BLaER1 treated with 17β-estradiol and CSF1 and Interleukin-3, amounts not matched to agents 10 nM and 100 nM (cell line): ENCODE data around the gene LHFPL6.

Experiments used
- H3K27ac ChIP-seq, 11 experiments: shearing (Covaris generic); formaldehyde crosslinking; 2 replicates each; pipeline ENCODE4 v1.8.1; 2022
- H3K27me3 ChIP-seq, 11 experiments: shearing (Covaris generic); formaldehyde crosslinking; 2 replicates each; pipeline ENCODE4 v1.8.1; 2022
- H3K36me3 ChIP-seq, 11 experiments: shearing (Covaris generic); formaldehyde crosslinking; 2 replicates each; pipeline ENCODE4 v1.8.1; 2022
- H3K4me1 ChIP-seq, 10 experiments: shearing (Covaris generic); formaldehyde crosslinking; 2 replicates each; pipeline ENCODE4 v1.8.1; 2022
- H3K4me2 ChIP-seq, 11 experiments: shearing (Covaris generic); formaldehyde crosslinking; 2 replicates each; pipeline ENCODE4 v1.8.1; 2022
- H3K4me3 ChIP-seq, 10 experiments: shearing (Covaris generic); formaldehyde crosslinking; 2 replicates each; pipeline ENCODE4 v1.8.1; 2022
- H3K9ac ChIP-seq, 11 experiments: shearing (Covaris generic); formaldehyde crosslinking; 2 replicates each; pipeline ENCODE4 v1.8.1; 2022
- H3K9me3 ChIP-seq, 11 experiments: shearing (Covaris generic); formaldehyde crosslinking; replicated peaks in 1 of 11; 2 replicates each; pipeline ENCODE4 v1.8.1; 2022
- H4K20me1 ChIP-seq, 11 experiments: shearing (Covaris generic); formaldehyde crosslinking; 2 replicates each; pipeline ENCODE4 v1.8.1; 2022
- Cebpa-rat ChIP-seq, 11 experiments: shearing (Covaris generic); IDR thresholded peaks; 2 replicates each; pipeline ENCODE4 v1.8.1; 2022

The LHFPL6 gene

GRCh38 chr13:39401756-39402155 is 201.2 kb downstream of the LHFPL6 start:
- H3K4me1 ChIP-seq = peaks cover 0 to 7% (median 0%) of the 10 kb centered on the region in 10 experiments; a peak in 4 of 20 replicates
- no peak for TF ChIP-seq Cebpa-rat (IDR thresholded peaks at IDR 0.05)
- H3K27ac ChIP-seq = no peak overlapping the region
- no peak overlapping the region for H3K4me2 ChIP-seq
- no peaks in the 10 kb centered on the region for H3K27me3 ChIP-seq
- no peaks in the 10 kb centered on the region for H3K9me3 ChIP-seq
- H3K36me3 ChIP-seq = no peaks in the 10 kb centered on the region
- H3K9ac ChIP-seq = no peak overlapping the region
- no peak overlapping the region for H3K4me3 ChIP-seq
- no peaks in the 10 kb centered on the region for H4K20me1 ChIP-seq

GRCh38 chr13:39401046-39401705 is 201.8 kb downstream of the LHFPL6 start:
- no peaks in the 10 kb centered on the region for H4K20me1 ChIP-seq
- no peaks in the 10 kb centered on the region for H3K9me3 ChIP-seq
- peaks cover 0 to 7% (median 0%) of the 10 kb centered on the region in 10 experiments; a peak in 4 of 20 replicates for H3K4me1 ChIP-seq
- H3K4me3 ChIP-seq = no peak overlapping the region
- TF ChIP-seq Cebpa-rat (IDR thresholded peaks at IDR 0.05) = no peak
- H3K36me3 ChIP-seq = no peaks in the 10 kb centered on the region
- H3K27me3 ChIP-seq = no peaks in the 10 kb centered on the region
- no peak overlapping the region for H3K4me2 ChIP-seq
- H3K9ac ChIP-seq = no peak overlapping the region
- no peak overlapping the region for H3K27ac ChIP-seq

- Histone ChIP-seq H3K4me1 (peaks cover 0 to 7% (median 0%) of the 10 kb centered on the region in 10 experiments; a peak in 4 of 20 replicates), H3K9me3 (no peaks in the 10 kb centered on the region), H3K9ac (no peak overlapping the region), H3K4me2 (no peak overlapping the region), H3K27ac (no peak overlapping the region), H3K4me3 (no peak overlapping the region), H3K27me3 (no peaks in the 10 kb centered on the region), H3K36me3 (no peaks in the 10 kb centered on the region), H4K20me1 (no peaks in the 10 kb centered on the region)
- TF ChIP-seq Cebpa-rat (IDR thresholded peaks at IDR 0.05) = no peak
Observed at GRCh38 chr13:39399102-39399501, 203.9 kb downstream of the LHFPL6 start.

GRCh38 chr13:39397896-39398265 is 205.1 kb downstream of the LHFPL6 start:
- Histone ChIP-seq H3K36me3 (no peaks in the 10 kb centered on the region), H3K9ac (no peak overlapping the region), H3K4me3 (no peak overlapping the region), H4K20me1 (no peaks in the 10 kb centered on the region), H3K27ac (no peak overlapping the region), H3K9me3 (no peaks in the 10 kb centered on the region), H3K4me2 (no peak overlapping the region), H3K27me3 (no peaks in the 10 kb centered on the region), H3K4me1 (peaks cover 0 to 7% (median 0%) of the 10 kb centered on the region in 10 experiments; a peak in 4 of 20 replicates)
- TF ChIP-seq Cebpa-rat (IDR thresholded peaks at IDR 0.05) = no peak

GRCh38 chr13:39397226-39397895 is 205.6 kb downstream of the LHFPL6 start:
- H3K36me3 ChIP-seq = no peaks in the 10 kb centered on the region
- no peak for TF ChIP-seq Cebpa-rat (IDR thresholded peaks at IDR 0.05)
- H3K27ac ChIP-seq = no peak overlapping the region
- H3K9ac ChIP-seq = no peak overlapping the region
- no peak overlapping the region for H3K4me3 ChIP-seq
- H4K20me1 ChIP-seq = no peaks in the 10 kb centered on the region
- H3K9me3 ChIP-seq = no peaks in the 10 kb centered on the region
- peaks cover 0 to 7% (median 0%) of the 10 kb centered on the region in 10 experiments; a peak in 4 of 20 replicates for H3K4me1 ChIP-seq
- peak overlapping the region in 1 of 11 experiments; percentile 29; a peak in 1 of 22 replicates for H3K4me2 ChIP-seq
- no peaks in the 10 kb centered on the region for H3K27me3 ChIP-seq

GRCh38 chr13:39394796-39395678 is 208.0 kb downstream of the LHFPL6 start:
- no peaks in the 10 kb centered on the region for H3K9me3 ChIP-seq
- H3K4me3 ChIP-seq = no peak overlapping the region
- no peak overlapping the region for H3K27ac ChIP-seq
- H3K4me1 ChIP-seq = peaks cover 0 to 7% (median 0%) of the 10 kb centered on the region in 10 experiments; a peak in 4 of 20 replicates
- H3K4me2 ChIP-seq = no peak overlapping the region
- H3K27me3 ChIP-seq = no peaks in the 10 kb centered on the region
- no peak overlapping the region for H3K9ac ChIP-seq
- H3K36me3 ChIP-seq = no peaks in the 10 kb centered on the region
- no peaks in the 10 kb centered on the region for H4K20me1 ChIP-seq
- no peak for TF ChIP-seq Cebpa-rat (IDR thresholded peaks at IDR 0.05)

GRCh38 chr13:39391761-39392160 is 211.2 kb downstream of the LHFPL6 start:
- H3K4me2 ChIP-seq = no peak overlapping the region
- no peaks in the 10 kb centered on the region for H3K27me3 ChIP-seq
- no peaks in the 10 kb centered on the region for H3K4me1 ChIP-seq
- TF ChIP-seq Cebpa-rat (IDR thresholded peaks at IDR 0.05) = no peak
- H3K27ac ChIP-seq = no peak overlapping the region
- H3K4me3 ChIP-seq = no peak overlapping the region
- no peak overlapping the region for H3K9ac ChIP-seq
- H3K36me3 ChIP-seq = no peaks in the 10 kb centered on the region
- H3K9me3 ChIP-seq = no peaks in the 10 kb centered on the region
- no peaks in the 10 kb centered on the region for H4K20me1 ChIP-seq

GRCh38 chr13:39389013-39389412 is 214.0 kb downstream of the LHFPL6 start:
- TF ChIP-seq Cebpa-rat (IDR thresholded peaks at IDR 0.05) = no peak
- H3K4me2 ChIP-seq = no peak overlapping the region
- no peaks in the 10 kb centered on the region for H4K20me1 ChIP-seq
- no peaks in the 10 kb centered on the region for H3K27me3 ChIP-seq
- no peak overlapping the region for H3K27ac ChIP-seq
- H3K4me1 ChIP-seq = no peaks in the 10 kb centered on the region
- no peaks in the 10 kb centered on the region for H3K9me3 ChIP-seq
- no peak overlapping the region for H3K4me3 ChIP-seq
- no peaks in the 10 kb centered on the region for H3K36me3 ChIP-seq
- no peak overlapping the region for H3K9ac ChIP-seq

- no peaks in the 10 kb centered on the region for H4K20me1 ChIP-seq
- no peaks in the 10 kb centered on the region for H3K36me3 ChIP-seq
- TF ChIP-seq Cebpa-rat (IDR thresholded peaks at IDR 0.05) = no peak
- H3K4me2 ChIP-seq = no peak overlapping the region
- H3K9me3 ChIP-seq = no peaks in the 10 kb centered on the region
- H3K27me3 ChIP-seq = no peaks in the 10 kb centered on the region
- H3K4me1 ChIP-seq = no peaks in the 10 kb centered on the region
- no peak overlapping the region for H3K27ac ChIP-seq
- H3K9ac ChIP-seq = no peak overlapping the region
- no peak overlapping the region for H3K4me3 ChIP-seq
Observed at GRCh38 chr13:39385621-39386231, 217.3 kb downstream of the LHFPL6 start.
